Measurements from ENCODE around the gene SLC25A41. TPM values are rescaled to one million over a fixed set of nuclear protein-coding genes. Genes with fewer than 3 reads are reported as not detected.
A peak's percentile ranks its signal among the peaks of the same experiment; 100 is the strongest.

The SLC25A41 gene
- total and polyA plus RNA-seq, 2 of the 8 experiments (the other 6 are each of a cell fraction or from before 2014, with no cell fraction given), result 0.50 TPM; not detected in 1

DNA sequence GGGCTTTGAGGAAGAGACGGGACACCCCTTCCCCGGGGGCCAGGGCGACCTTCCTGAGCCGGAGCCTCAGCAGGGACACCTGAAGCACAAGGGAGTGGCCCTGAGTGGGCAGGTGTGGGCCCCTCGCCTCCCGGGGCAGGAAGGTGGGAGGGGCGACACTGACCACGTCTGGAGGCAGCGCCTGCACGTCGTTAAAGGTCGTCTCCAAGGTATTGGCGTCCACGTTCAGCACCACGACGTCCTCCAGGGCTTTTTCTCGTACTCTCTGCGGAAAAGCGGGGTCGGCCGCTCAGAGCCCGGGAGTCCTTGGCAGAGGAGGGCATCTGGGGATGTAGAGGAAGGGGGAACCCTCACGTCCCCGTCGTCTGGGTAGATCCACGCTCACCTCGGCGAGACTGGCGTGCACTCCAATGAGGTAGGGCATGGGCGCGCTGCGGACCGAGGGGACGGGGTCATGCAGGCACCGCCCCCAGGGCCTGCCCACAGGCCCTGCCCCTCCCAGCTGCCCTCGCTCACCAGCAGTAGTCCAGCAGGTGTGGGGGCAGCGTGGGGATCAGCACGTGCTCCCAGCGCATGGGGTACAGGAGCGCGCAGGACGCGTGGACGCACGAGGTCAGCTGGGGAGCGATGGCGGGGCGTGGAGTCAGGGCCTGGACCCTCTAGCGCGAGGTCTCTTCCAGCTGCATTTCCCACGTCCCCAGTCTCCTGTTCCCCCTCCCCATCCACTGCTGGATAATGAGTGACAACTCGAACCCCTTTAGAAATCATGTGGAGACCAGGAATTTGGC, 42.0 kb upstream of the SLC25A41 start (continued):
- TF ChIP-seq SIN3A (conservative IDR thresholded peaks at IDR 0.05 in 1 of 2, IDR thresholded peaks at IDR 0.05 in 1 of 2; ENCODE audit: low read depth in 1 of 2, low read length in 2 of 2) (peak; percentile 34 to 55; a peak in 1 of 4 replicates), TAF7 (optimal IDR thresholded peaks at IDR 0.05; ENCODE audit: borderline replicate concordance, low read depth, low read length) (no peak), ASH2L (IDR thresholded peaks at IDR 0.05; ENCODE audit: low read length) (peak; percentile 71), BRCA1 (IDR thresholded peaks at IDR 0.05; ENCODE audit: low read depth, low read length) (no peak), KDM4A (IDR thresholded peaks at IDR 0.05; ENCODE audit: low read depth, low read length, severe bottlenecking) (peak; percentile 87)

All from H1 (cell line).